Keratinocyte (primary cell): ENCODE results near the gene CACNB2. TPM values are rescaled to one million over a fixed set of nuclear protein-coding genes. Genes with fewer than 3 reads are reported as not detected.

ENCODE experiments used
- DNase-seq: peaks from one replicate; pipeline ENCODE4 v3.0.0-alpha.2; 2011; ENCODE audit warnings: low read depth, missing footprints, low spot score
- FAIRE-seq: peaks from 2 replicates; lab custom pipeline; 2011; peaks lifted over from hg19 to GRCh38; lab: Jason Lieb, UNC
- H2AFZ ChIP-seq: 2 replicates; pipeline ENCODE4 v1.6.0; 2012; ENCODE audit warnings: low read length, control low read depth, inconsistent platforms; ENCODE audit not compliant: control insufficient read depth
- H3K27ac ChIP-seq: 2 replicates; pipeline ENCODE4 v1.5.1; 2011; ENCODE audit warnings: low read length; ENCODE audit not compliant: control insufficient read depth, insufficient read depth
- H3K27me3 ChIP-seq: 3 replicates; pipeline ENCODE4 v1.6.0; 2011; ENCODE audit warnings: low read length; ENCODE audit not compliant: control insufficient read depth, insufficient read depth; ENCODE audit errors: extremely low read depth
- H3K36me3 ChIP-seq, 2 experiments: 2 replicates in 1 of 2; 3 replicates in 1 of 2; pipeline ENCODE4 v1.5.1; 2011; ENCODE audit warnings: low read length in 2 of 2, mild to moderate bottlenecking in 1 of 2; ENCODE audit not compliant: control insufficient read depth in 2 of 2, insufficient read depth in 2 of 2; ENCODE audit errors: extremely low read depth in 1 of 2
- H3K4me1 ChIP-seq: 3 replicates; pipeline ENCODE4 v1.5.1; 2011; ENCODE audit warnings: low read length; ENCODE audit not compliant: control insufficient read depth, insufficient read depth; ENCODE audit errors: extremely low read depth
- H3K4me2 ChIP-seq: 3 replicates; pipeline ENCODE4 v1.6.0; 2011; ENCODE audit warnings: low read depth, low read length; ENCODE audit not compliant: control insufficient read depth, insufficient read depth; ENCODE audit errors: extremely low read depth
- H3K4me3 ChIP-seq, 3 experiments: fragments of 200-600 bp in 1 of 3; sonication (generic) in 1 of 3; 2 replicates in 2 of 3; 3 replicates in 1 of 3; pipeline ENCODE4 v1.5.1; 2011 to 2016; ENCODE audit warnings: low read length in 3 of 3, mild to moderate bottlenecking in 3 of 3, control low read depth in 2 of 3, inconsistent platforms in 1 of 3, low read depth in 1 of 3, mixed read lengths in 1 of 3, mixed run types in 1 of 3, moderate library complexity in 1 of 3; ENCODE audit not compliant: control insufficient read depth in 2 of 3, insufficient read depth in 2 of 3; ENCODE audit errors: extremely low read depth in 1 of 3
- H3K79me2 ChIP-seq: 2 replicates; pipeline ENCODE4 v1.6.0; 2012; ENCODE audit warnings: low read length; ENCODE audit not compliant: control insufficient read depth, insufficient read depth
- H3K9ac ChIP-seq: 3 replicates; pipeline ENCODE4 v1.6.0; 2011; ENCODE audit warnings: low read length; ENCODE audit not compliant: control insufficient read depth, insufficient read depth; ENCODE audit errors: extremely low read depth
- H3K9me1 ChIP-seq: 3 replicates; pipeline ENCODE4 v1.6.0; 2011; ENCODE audit warnings: low read length; ENCODE audit not compliant: control insufficient read depth, insufficient read depth; ENCODE audit errors: extremely low read depth
- H3K9me3 ChIP-seq: 2 replicates; pipeline ENCODE4 v1.5.1; 2012; ENCODE audit warnings: low read depth, low read length; ENCODE audit not compliant: control insufficient read depth
- H4K20me1 ChIP-seq: 3 replicates; pipeline ENCODE4 v1.6.0; 2011; ENCODE audit warnings: low read length; ENCODE audit not compliant: control insufficient read depth, insufficient read depth; ENCODE audit errors: extremely low read depth
- CTCF ChIP-seq, 3 experiments: IDR thresholded peaks in 1 of 3; conservative IDR thresholded peaks in 1 of 3; optimal IDR thresholded peaks in 1 of 3; 2 replicates in 2 of 3; 3 replicates in 1 of 3; pipeline versions ENCODE3 to v1.5.1; 2011; ENCODE audit warnings: low read length in 3 of 3, mild to moderate bottlenecking in 3 of 3, moderate library complexity in 2 of 3, control low read depth in 1 of 3, inconsistent platforms in 1 of 3; ENCODE audit not compliant: insufficient read depth in 2 of 3; ENCODE audit errors: extremely low read depth in 1 of 3
- EZH2 ChIP-seq: IDR thresholded peaks from one replicate; pipeline ENCODE4 v1.6.1; 2012; ENCODE audit warnings: inconsistent platforms, mild to moderate bottlenecking, low read length, moderate library complexity
- dilution Hi-C: fragments of 300-500 bp; cut with MboI; formaldehyde crosslinking; loops from one replicate; pipeline ENCODE4 v1.7.0; 2020; ENCODE audit warnings: low sequenced_read_pairs; ENCODE audit not compliant: extremely low pct_ligation_motif_present
- polyA plus RNA-seq, 5 experiments: library from polyadenylated mRNA; depleted of rRNA in 3 of 5; stranded (reverse) in 3 of 5; stranded (forward) in 1 of 5; unstranded in 1 of 5; fragments of >200 nt; gene quantifications; 1 replicate in 1 of 5; 2 replicates in 3 of 5; 3 replicates in 1 of 5; pipeline versions ENCODE4 v1.2.1 to v1.2.3, GENCODE V29; 2011 to 2012; ENCODE audit warnings: missing spikeins in 2 of 5, low read depth in 1 of 5, low replicate concordance in 1 of 5

CACNB2 gene
- polyA plus RNA-seq, 1 donor (not counting 4 experiments of a cell fraction or from before 2014, with no cell fraction given) = 0.03 TPM

- Histone ChIP-seq H3K4me3 (no peak overlapping the region), H4K20me1 (no peaks in the 10 kb centered on the region), H3K79me2 (no peaks in the 10 kb centered on the region), H3K9me3 (no peaks in the 10 kb centered on the region), H3K9me1 (no peaks in the 10 kb centered on the region), H2AFZ (no peak overlapping the region), H3K27ac (no peak overlapping the region), H3K27me3 (no peaks in the 10 kb centered on the region), H3K36me3 (no peaks in the 10 kb centered on the region), H3K4me1 (no peaks in the 10 kb centered on the region), H3K4me2 (no peak overlapping the region), H3K9ac (no peak overlapping the region)
- DNase-seq (no peak), FAIRE-seq (no peak)
- dilution Hi-C loops = no loop called here
- TF ChIP-seq CTCF (optimal IDR thresholded peaks at IDR 0.05 in 1 of 3, IDR thresholded peaks at IDR 0.05 in 1 of 3, conservative IDR thresholded peaks at IDR 0.05 in 1 of 3; ENCODE audit: extremely low read depth in 1 of 3, insufficient read depth in 2 of 3, low read length in 3 of 3) (no peak), EZH2 (no peak)
These were observed 382.8 kb downstream of the CACNB2 start for GRCh38 chr10:18523025-18523424.

GRCh38 chr10:18523858-18524257 lies 383.6 kb downstream of the CACNB2 start:
- no peaks in the 10 kb centered on the region for H3K36me3 ChIP-seq
- no peaks in the 10 kb centered on the region for H3K79me2 ChIP-seq
- no peak overlapping the region for H3K9ac ChIP-seq
- no peak for TF ChIP-seq CTCF (optimal IDR thresholded peaks at IDR 0.05 in 1 of 3, IDR thresholded peaks at IDR 0.05 in 1 of 3, conservative IDR thresholded peaks at IDR 0.05 in 1 of 3; ENCODE audit: extremely low read depth in 1 of 3, insufficient read depth in 2 of 3, low read length in 3 of 3)
- no peak for TF ChIP-seq EZH2
- H3K27me3 ChIP-seq = no peaks in the 10 kb centered on the region
- H3K9me1 ChIP-seq = no peaks in the 10 kb centered on the region
- DNase-seq = no peak
- no peak overlapping the region for H3K4me2 ChIP-seq
- no peak overlapping the region for H3K27ac ChIP-seq
- H4K20me1 ChIP-seq = no peaks in the 10 kb centered on the region
- dilution Hi-C loops = no loop called here
- FAIRE-seq = no peak
- no peak overlapping the region for H2AFZ ChIP-seq
- no peaks in the 10 kb centered on the region for H3K9me3 ChIP-seq
- no peak overlapping the region for H3K4me3 ChIP-seq
- no peaks in the 10 kb centered on the region for H3K4me1 ChIP-seq
